ENCODE data around the gene GART.

Gene GART

DNA sequence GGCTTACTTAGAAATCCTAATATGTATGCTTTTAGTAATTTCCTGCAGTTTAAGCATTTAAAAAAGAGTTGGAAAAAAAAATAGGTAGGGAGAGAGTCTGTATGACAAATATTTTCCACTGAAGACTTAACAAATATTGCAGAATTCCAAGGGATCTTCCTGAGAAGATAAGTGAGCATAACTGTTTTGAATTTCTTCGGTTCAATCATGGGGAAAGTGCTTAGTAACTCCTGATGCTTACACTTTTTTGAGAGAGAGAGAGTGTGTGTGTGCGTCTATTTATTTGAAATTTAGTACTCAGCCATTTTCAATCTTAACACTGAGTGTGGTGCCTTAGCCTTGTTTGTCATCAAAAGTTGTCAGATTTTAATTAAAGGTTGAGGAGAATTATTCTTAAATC, 19.5 kb upstream of the GART start:
- no peak for DNase-seq (ENCODE audit: low read depth)
- no peak overlapping the region for H3K4me3 ChIP-seq (ENCODE audit: low read length)
- TF ChIP-seq, protein P1, sequence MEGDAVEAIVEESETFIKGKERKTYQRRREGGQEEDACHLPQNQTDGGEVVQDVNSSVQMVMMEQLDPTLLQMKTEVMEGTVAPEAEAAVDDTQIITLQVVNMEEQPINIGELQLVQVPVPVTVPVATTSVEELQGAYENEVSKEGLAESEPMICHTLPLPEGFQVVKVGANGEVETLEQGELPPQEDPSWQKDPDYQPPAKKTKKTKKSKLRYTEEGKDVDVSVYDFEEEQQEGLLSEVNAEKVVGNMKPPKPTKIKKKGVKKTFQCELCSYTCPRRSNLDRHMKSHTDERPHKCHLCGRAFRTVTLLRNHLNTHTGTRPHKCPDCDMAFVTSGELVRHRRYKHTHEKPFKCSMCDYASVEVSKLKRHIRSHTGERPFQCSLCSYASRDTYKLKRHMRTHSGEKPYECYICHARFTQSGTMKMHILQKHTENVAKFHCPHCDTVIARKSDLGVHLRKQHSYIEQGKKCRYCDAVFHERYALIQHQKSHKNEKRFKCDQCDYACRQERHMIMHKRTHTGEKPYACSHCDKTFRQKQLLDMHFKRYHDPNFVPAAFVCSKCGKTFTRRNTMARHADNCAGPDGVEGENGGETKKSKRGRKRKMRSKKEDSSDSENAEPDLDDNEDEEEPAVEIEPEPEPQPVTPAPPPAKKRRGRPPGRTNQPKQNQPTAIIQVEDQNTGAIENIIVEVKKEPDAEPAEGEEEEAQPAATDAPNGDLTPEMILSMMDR (IDR thresholded peaks at IDR 0.05; ENCODE audit: insufficient read depth, low read depth, low read length, missing control alignments): no peak

- H3K4me3 ChIP-seq (ENCODE audit: low read length): no peak overlapping the region
- TF ChIP-seq, protein P1 (IDR thresholded peaks at IDR 0.05; ENCODE audit: insufficient read depth, low read depth, low read length, missing control alignments): no peak
- no peak for DNase-seq (ENCODE audit: low read depth)
Measured at GRCh38 chr21:33560965-33561364, 19.0 kb upstream of the GART start.

DNA sequence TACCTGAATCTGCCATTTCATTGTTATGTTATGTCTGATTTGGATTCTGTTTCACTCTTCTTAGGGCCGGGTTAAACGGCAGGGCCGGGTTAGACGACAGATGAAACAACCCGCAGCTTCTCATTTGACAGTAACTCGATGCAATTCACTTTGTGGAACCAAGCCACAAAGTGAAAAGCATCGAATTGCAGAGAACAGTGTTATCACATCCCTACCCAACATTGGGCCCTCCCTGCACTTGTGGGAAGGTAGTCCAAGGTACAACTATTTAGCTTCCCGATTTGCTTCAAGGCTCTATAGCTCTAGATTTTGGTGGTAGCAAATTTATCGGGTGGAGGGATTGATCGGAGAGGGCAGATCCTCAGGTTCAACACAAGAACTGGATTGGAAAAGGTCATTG, 17.9 kb upstream of the GART start:
- H3K4me3 ChIP-seq (ENCODE audit: low read length): no peak overlapping the region
- TF ChIP-seq, protein P1 (IDR thresholded peaks at IDR 0.05; ENCODE audit: insufficient read depth, low read depth, low read length, missing control alignments): no peak
- DNase-seq (ENCODE audit: low read depth): no peak

GRCh38 chr21:33558777-33559421, 17.0 kb upstream of the GART start:
- no peak overlapping the region for H3K4me3 ChIP-seq (ENCODE audit: low read length)
- TF ChIP-seq, protein P1 (IDR thresholded peaks at IDR 0.05; ENCODE audit: insufficient read depth, low read depth, low read length, missing control alignments): no peak
- DNase-seq (ENCODE audit: low read depth): no peak

DNA sequence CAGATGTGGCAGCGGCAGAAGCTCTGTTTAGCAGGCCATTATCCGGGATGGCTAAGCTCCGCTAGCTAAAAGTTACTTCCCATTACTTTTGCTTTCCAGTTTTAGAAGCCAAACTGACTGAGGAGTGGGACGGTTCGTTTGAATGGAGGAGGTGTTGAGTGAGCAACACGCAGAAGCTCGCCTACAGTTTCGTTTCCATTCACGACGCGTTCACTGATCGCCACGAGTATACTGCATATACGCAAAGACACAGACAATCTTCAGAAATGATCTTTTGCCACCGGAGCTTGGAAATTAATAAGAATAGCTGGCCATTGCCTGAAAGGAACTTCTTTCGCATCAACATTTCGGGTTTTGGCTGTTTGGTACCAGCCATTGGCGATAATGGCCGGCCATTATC, 15.5 kb upstream of the GART start:
- no peak overlapping the region for H3K4me3 ChIP-seq (ENCODE audit: low read length)
- TF ChIP-seq, protein P1 (IDR thresholded peaks at IDR 0.05; ENCODE audit: insufficient read depth, low read depth, low read length, missing control alignments): no peak
- DNase-seq (ENCODE audit: low read depth): no peak

GRCh38 chr21:33554982-33555344, 13.0 kb upstream of the GART start:
- H3K4me3 ChIP-seq (ENCODE audit: low read length): no peak overlapping the region
- TF ChIP-seq, protein P1 (IDR thresholded peaks at IDR 0.05; ENCODE audit: insufficient read depth, low read depth, low read length, missing control alignments): no peak

More at GRCh38 chr21:33554982-33555344, 13.0 kb upstream of the GART start:
- DNase-seq (ENCODE audit: low read depth): no peak

Measured in epithelial cell of esophagus (primary cell).